IPS-20b (cell line): ENCODE data around the gene SND1.

ENCODE experiments used
- H3K27ac ChIP-seq: one replicate; pipeline ENCODE4 v1.5.1; 2013; ENCODE audit warnings: low read length
- H3K27me3 ChIP-seq: 2 replicates; pipeline ENCODE4 v1.6.1; 2013; ENCODE audit warnings: mild to moderate bottlenecking, low read length, inconsistent platforms; ENCODE audit not compliant: insufficient read depth
- H3K36me3 ChIP-seq: 2 replicates; pipeline ENCODE4 v1.6.1; 2013; ENCODE audit warnings: low read depth, mild to moderate bottlenecking, inconsistent platforms, low read length, moderate library complexity; ENCODE audit not compliant: insufficient read depth
- H3K4me1 ChIP-seq: 2 replicates; pipeline ENCODE4 v1.6.1; 2013; ENCODE audit warnings: mild to moderate bottlenecking, control low read depth, inconsistent platforms, low read length, moderate library complexity; ENCODE audit not compliant: insufficient read depth
- H3K4me3 ChIP-seq: 2 replicates; pipeline ENCODE4 v1.5.1; 2013; ENCODE audit warnings: mild to moderate bottlenecking, low read length, inconsistent platforms
- H3K9ac ChIP-seq: 2 replicates; pipeline ENCODE4 v1.6.1; 2013; ENCODE audit warnings: low read depth, mild to moderate bottlenecking, inconsistent platforms, low read length, moderate library complexity
- H3K9me3 ChIP-seq: 2 replicates; pipeline ENCODE4 v1.6.1; 2013; ENCODE audit warnings: mild to moderate bottlenecking, low read depth, low read length, inconsistent platforms; ENCODE audit not compliant: insufficient read depth

SND1 gene

DNA sequence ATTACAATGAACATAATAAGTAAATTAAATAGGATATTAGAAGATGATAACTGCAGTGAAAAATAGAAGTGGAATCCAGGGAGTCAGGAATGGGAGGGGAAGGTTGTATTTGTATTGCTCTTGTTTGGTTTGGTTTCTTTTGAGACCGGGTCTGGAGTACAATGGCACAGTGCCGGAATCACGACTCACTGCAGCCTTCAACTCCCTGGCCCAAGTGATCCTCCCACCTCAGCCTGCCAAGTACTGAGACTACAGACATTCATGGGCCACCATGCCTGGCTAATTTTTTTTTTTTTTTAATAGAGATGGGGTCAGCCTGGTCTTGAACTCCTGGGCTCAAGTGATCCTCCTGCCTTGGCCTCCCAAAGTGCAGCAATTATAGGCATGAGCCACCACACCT, 439.1 kb downstream of the SND1 start:
- Histone ChIP-seq H3K27me3 (no peaks in the 10 kb centered on the region), H3K4me1 (no peaks in the 10 kb centered on the region), H3K27ac (no peak overlapping the region), H3K9me3 (no peaks in the 10 kb centered on the region), H3K9ac (no peak overlapping the region), H3K36me3 (peaks cover 72% of the 10 kb centered on the region), H3K4me3 (no peak overlapping the region)

DNA sequence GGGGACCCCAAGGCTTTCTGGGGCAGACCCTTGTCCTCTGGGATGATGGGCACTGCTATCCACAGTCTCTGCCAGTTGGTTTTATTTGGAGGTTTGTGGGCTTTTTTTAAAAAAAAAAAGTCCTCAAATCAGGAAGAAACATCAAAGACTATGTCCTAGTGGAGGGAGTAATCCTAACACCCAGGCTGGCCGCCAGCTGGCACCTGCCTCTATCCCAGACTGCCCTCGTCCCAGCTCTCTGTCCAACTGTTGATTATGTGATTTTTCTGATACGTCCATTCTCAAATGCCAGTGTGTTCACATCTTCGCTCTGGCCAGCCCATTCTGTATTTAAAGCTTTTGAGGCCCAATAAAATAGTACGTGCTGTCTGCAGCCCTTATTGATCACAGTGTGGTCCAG, 440.2 kb downstream of the SND1 start:
- Histone ChIP-seq H3K36me3 (peaks cover 62% of the 10 kb centered on the region), H3K27me3 (no peaks in the 10 kb centered on the region)

DNA sequence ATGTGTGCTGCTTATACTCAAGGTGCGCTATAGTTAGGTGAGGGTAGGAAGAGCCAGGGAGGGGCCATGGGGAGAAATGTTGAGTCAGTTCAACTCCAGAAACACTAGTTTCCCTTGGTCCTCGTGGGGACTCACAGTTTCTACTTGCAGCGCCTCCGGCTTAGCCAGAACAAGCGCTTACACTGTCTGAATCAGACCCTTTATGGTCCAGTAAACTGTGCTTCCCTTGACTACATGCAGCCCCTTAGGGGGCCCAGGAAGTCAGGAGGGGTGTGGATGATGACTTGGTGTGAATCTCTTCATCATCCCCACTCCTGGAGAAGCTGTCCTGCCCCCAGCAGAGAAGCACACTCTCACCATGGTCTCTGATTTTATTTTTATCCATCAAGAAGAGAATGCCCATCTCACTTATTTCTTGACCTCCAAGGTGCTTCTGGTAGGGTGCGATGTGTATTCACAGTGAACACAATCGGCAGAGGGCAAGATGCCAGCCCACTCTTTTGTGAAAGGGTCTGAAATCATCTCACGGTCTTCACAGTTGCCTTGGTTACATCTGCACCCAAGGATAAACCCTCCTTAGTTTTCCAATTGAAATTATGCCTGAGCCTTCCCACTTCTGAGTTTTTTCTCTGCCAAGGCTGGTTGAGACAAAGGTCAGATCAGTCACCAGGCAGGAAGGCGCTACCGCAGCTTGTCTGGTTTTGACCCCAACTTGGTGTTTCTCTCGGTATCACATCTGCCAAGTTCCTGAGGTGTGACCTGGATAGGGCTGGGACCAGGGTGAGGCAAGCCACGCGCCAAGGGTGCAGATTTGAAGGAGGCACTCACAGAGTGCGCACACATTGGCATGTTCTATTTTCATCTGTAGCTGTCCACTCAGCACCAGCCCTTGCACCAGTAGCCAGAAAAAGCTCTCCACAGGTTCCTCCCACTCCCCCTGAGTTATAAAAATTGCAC, 441.9 kb downstream of the SND1 start:
- H3K9ac ChIP-seq = no peak overlapping the region
- no peaks in the 10 kb centered on the region for H3K9me3 ChIP-seq
- H3K36me3 ChIP-seq = peaks cover 51% of the 10 kb centered on the region
- no peaks in the 10 kb centered on the region for H3K27me3 ChIP-seq
- no peak overlapping the region for H3K27ac ChIP-seq
- no peak overlapping the region for H3K4me3 ChIP-seq
- H3K4me1 ChIP-seq = no peaks in the 10 kb centered on the region

More for the DNA sequence above, 440.2 kb downstream of the SND1 start:
- Histone ChIP-seq H3K9ac (no peak overlapping the region), H3K27ac (no peak overlapping the region), H3K4me3 (no peak overlapping the region), H3K9me3 (no peaks in the 10 kb centered on the region), H3K4me1 (no peaks in the 10 kb centered on the region)

DNA sequence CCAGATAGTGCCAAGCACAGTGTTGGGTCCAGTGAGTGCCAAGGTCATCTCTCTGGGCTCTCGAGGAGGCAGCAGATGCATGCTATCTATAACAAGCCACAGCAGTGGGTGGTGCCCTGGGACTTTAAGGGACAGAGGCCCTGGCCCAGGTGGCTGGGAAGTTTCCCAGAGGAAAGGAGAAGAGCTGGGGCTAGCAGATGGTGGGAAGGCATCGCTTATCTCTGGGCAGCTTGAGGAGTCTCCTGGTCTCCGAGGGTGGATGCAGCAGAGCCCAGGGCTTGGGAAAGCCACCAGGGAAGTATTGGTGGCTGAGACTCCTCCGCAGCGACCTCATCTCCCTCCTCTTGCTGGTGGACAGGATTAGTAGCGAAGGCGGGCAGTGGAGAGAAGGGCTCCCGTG, 442.7 kb downstream of the SND1 start:
- H3K4me1 ChIP-seq = no peaks in the 10 kb centered on the region
- no peak overlapping the region for H3K27ac ChIP-seq
- H3K36me3 ChIP-seq = peaks cover 43% of the 10 kb centered on the region

DNA sequence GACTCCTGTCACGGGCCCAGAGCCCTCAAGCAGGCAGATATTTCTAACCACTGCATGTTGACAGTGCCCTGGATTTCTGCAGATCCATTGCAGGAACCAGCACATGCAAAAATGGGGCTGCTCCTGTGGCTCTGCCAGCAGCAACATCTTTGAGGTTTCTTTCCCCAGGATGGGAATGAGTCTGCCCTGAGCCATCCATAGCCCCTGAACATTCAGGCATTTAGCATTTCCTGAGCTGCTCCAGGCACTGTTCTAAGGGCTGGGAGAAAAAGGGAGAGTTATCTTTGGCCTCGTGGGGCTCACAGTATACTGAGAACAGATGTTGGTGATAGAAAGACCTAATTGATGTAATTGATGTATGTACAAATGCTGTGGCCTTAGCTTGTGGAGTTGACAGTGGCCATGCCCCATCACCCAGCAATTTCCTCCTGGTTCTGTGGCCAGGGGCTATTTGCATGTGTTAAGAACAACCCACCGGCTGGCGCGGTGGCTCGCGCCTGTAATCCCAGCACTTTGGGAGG, 445.3 kb downstream of the SND1 start:
- no peaks in the 10 kb centered on the region for H3K4me1 ChIP-seq
- no peak overlapping the region for H3K4me3 ChIP-seq
- H3K27ac ChIP-seq = no peak overlapping the region
- H3K36me3 ChIP-seq = peaks cover 21% of the 10 kb centered on the region
- H3K9me3 ChIP-seq = no peaks in the 10 kb centered on the region
- peaks cover 17% of the 10 kb centered on the region for H3K27me3 ChIP-seq
- H3K9ac ChIP-seq = no peak overlapping the region

More for the DNA sequence above, 442.7 kb downstream of the SND1 start:
- Histone ChIP-seq H3K9me3 (no peaks in the 10 kb centered on the region), H3K9ac (no peak overlapping the region), H3K27me3 (no peaks in the 10 kb centered on the region), H3K4me3 (no peak overlapping the region)

DNA sequence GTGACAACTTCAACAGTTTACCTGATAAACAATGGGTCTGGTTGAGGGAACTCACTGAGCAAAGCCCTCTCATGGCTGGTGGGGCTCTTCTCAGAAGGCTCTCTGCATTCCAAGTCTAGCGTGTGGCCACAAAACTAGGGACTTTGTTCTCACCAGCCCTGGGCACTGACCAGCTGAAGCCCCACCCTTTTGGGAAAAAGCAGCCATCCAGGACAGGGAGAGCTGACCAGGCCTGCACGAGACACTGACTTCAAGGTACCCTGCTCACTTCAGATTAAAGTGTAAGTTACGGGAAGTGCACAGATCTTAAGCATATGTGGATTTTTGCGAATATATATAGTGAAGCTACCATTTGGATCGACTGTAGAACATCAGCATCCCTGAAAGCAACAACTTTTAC, 446.6 kb downstream of the SND1 start:
- no peak overlapping the region for H3K27ac ChIP-seq
- no peaks in the 10 kb centered on the region for H3K9me3 ChIP-seq
- peaks cover 8% of the 10 kb centered on the region; the same call in 1 of the 2 replicates for H3K36me3 ChIP-seq
- H3K4me3 ChIP-seq = no peak overlapping the region
- no peaks in the 10 kb centered on the region for H3K4me1 ChIP-seq
- no peak overlapping the region for H3K9ac ChIP-seq
- peaks cover 30% of the 10 kb centered on the region for H3K27me3 ChIP-seq

DNA sequence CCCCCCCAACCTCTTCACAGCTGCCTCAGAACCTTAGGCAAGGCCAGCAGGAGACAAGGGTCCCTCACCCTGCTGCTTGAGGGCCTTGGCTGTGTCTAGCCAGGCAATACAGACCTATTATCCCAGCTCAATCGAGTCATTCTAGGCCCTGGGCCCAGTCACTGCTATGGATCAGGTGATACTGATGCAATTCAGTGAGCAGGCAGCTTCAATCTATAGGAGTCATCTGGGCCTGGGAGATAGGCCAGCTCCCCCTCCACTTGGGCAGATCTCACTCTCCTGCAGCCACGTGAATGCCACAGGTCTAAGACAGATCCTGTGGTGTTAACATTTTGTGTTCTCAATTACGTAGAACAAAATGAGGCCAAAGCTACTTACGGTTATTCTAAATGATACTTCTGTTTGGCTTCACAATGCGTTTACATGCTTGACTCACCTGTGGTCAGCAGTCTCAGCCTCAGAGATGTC, 447.2 kb downstream of the SND1 start:
- Histone ChIP-seq H3K9ac (no peak overlapping the region), H3K27ac (no peak overlapping the region), H3K27me3 (peaks cover 36% of the 10 kb centered on the region), H3K36me3 (peaks cover 2% of the 10 kb centered on the region; the same call in 1 of the 2 replicates), H3K4me3 (no peak overlapping the region), H3K9me3 (no peaks in the 10 kb centered on the region), H3K4me1 (no peaks in the 10 kb centered on the region)

DNA sequence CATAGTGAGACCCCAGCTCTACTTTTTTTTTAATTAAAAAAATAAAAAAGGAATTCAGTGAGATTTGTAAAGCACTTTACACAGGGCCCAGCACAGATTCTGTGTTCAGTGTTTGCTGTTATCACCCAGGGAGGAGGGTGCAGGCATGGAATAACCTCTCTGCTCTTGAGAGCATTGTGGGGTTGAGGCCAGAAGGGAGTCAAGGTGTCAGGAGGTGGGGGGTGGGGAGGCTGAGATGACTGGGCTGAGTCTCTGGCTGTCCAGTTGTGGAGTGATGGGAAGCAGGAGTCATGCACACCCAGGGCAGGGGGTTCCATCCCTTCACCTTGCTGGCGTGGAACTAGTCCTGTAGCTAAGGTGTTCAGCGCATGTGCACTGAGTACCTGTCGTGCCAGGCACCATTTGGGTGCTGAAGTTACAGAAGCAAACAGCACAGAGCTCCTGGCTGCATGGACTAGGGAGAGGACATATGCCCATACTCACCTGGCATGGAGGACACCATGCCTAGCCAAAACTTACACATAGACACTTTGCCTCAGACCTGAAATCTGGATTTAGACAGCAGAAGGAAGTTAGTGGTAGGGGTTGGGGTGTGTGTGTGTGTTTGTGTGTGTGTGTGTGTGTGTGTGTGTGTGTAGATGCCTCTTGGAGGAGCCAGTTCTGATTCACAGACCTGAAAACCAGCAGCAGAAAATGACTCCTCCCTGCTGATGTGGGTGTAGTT, 448.4 kb downstream of the SND1 start:
- Histone ChIP-seq H3K27me3 (peaks cover 48% of the 10 kb centered on the region), H3K9me3 (no peaks in the 10 kb centered on the region), H3K4me3 (no peak overlapping the region), H3K4me1 (no peaks in the 10 kb centered on the region), H3K9ac (no peak overlapping the region), H3K36me3 (no peaks in the 10 kb centered on the region), H3K27ac (no peak overlapping the region)

DNA sequence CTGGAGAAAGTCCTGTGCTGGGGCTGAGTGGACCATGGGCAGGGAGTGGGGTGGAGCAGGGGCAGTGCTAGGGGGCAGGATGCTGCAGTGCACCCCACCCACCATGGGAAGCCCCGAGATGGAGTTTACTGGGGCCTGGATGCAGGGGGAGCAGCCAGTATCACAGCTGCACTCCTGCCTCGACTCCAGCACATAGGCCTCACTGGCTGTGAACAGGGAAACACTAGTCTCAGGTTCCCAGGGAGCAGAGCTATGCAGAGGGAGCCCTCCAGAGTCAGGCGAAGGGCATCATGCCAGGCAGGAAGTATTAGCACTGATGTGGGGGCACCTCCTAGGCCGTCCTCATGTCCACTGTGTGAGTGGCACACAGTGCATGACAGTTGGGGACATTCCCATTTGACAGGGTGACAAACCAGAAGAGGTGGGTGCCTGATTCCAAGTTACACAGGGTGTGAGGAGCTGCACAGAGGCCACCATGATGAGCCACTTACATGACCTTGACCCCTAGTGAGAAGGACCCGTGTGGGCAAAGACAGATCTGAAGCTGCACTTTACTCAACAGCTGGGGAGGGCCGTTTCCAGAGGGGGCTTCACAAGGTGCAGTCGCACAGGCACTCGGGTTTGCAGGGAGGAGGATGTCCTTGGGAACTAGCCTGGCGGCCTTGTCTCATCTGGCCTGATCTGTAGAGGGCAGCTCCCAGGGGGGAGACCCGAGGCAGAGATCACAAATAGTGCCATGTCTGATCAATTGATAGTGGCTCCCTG, 449.1 kb downstream of the SND1 start:
- no peak overlapping the region for H3K4me3 ChIP-seq
- H3K9me3 ChIP-seq = no peaks in the 10 kb centered on the region
- H3K9ac ChIP-seq = no peak overlapping the region
- H3K27me3 ChIP-seq = peaks cover 55% of the 10 kb centered on the region
- H3K4me1 ChIP-seq = no peaks in the 10 kb centered on the region
- no peak overlapping the region for H3K27ac ChIP-seq
- no peaks in the 10 kb centered on the region for H3K36me3 ChIP-seq

DNA sequence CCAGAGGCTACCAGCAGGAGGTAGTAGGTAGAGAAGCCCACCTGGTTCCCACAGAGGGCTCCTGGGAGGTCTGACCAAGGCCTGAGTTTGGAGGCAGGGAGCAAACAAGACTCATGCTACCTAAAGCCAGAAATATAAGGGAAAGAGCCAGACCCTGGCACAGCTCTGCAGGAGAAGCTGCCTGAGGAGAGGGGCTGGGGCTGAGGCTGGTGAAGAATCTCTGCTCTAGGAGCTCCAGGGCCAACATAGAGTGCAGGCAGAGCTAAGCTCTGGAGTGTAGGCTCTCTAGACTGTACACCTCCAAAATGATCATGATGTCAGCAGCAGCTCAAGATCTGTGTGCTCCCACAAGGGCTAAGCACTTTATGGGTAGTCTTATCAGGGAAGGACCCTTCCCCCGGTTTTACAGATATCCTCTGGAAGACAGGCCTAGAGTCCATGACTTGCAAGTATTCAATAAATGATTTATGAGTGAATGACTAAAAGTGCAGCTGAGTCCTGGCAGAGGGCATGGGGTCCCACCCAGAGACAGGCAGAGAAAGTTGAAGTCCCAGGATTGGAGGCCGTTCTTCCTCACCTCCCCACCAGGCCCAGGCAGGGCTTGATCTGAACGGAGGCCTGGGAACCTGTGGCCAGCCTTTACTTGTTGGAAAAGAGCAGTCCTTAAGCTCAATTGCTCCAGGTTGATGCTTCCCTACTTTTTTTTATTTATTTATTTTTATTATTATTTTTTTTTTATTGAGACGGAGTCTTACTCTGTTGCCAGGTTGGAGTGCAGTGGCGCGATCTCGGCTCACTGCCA, 450.7 kb downstream of the SND1 start:
- Histone ChIP-seq H3K9ac (no peak overlapping the region), H3K4me1 (no peaks in the 10 kb centered on the region), H3K9me3 (no peaks in the 10 kb centered on the region), H3K27me3 (peaks cover 68% of the 10 kb centered on the region), H3K27ac (no peak overlapping the region), H3K4me3 (no peak overlapping the region), H3K36me3 (no peaks in the 10 kb centered on the region)
